ENCODE measurements around the gene ZBTB20. TPM values are rescaled to one million over a fixed set of nuclear protein-coding genes. Genes with fewer than 3 reads are reported as not detected.

The ZBTB20 gene
- total RNA-seq, 1 experiment from 2014 or later = 10.7 TPM

- Mint-ChIP-seq H3K4me1 (ENCODE audit: insufficient read depth, unreplicated experiment) (peaks cover 1% of the 10 kb centered on the region), H3K27ac (ENCODE audit: low read depth, unreplicated experiment) (no peak overlapping the region), H3K27me3 (ENCODE audit: insufficient read depth, unreplicated experiment) (no peaks in the 10 kb centered on the region), H3K36me3 (ENCODE audit: insufficient read depth, unreplicated experiment) (no peaks in the 10 kb centered on the region), H3K4me3 (ENCODE audit: unreplicated experiment) (no peak overlapping the region), H3K9me3 (ENCODE audit: unreplicated experiment) (no peaks in the 10 kb centered on the region)
- no TSS peak for BruUV-seq (replicated peaks)
- intact Hi-C loops (cut with micrococcal nuclease) = loop anchor here (1.0 to 5.0 kb wide), 7 partner anchors 52 to 722 kb away; no protein-coding TSS in a partner anchor
- peak; percentile 44 for TF ChIP-seq CTCF (IDR thresholded peaks at IDR 0.05; ENCODE audit: unreplicated experiment)
- DNase-seq (ENCODE audit: unreplicated experiment) = peak; percentile 50
- POLR2A ChIA-PET = interaction anchor here (1.0 to 2.2 kb wide), 4 partner anchors 8 to 601 kb away, joined by 3 to 11 read pairs (median 5); partner anchors contain the start of gene ZBTB20
- CTCF ChIA-PET = interaction anchor here (0.6 to 5.3 kb wide), 45 partner anchors 9 to 726 kb away, joined by 3 to 70 read pairs (median 3); no protein-coding TSS in a partner anchor
These were observed 54.8 kb downstream of the ZBTB20 start for GRCh38 chr3:115092220-115092791.

- intact Hi-C loops (cut with micrococcal nuclease) = loop anchor here (5.0 kb wide), 2 partner anchors 563 to 708 kb away; no protein-coding TSS in a partner anchor
- no peaks in the 10 kb centered on the region for H3K4me1 Mint-ChIP-seq (ENCODE audit: insufficient read depth, unreplicated experiment)
- ChIA-PET CTCF (interaction anchor here (0.5 to 5.3 kb wide), 6 partner anchors 10 to 1225 kb away, joined by 3 to 70 read pairs (median 4); no protein-coding TSS in a partner anchor), POLR2A (interaction anchor here (1.3 to 1.9 kb wide), 2 partner anchors 10 to 12 kb away, joined by 5 to 6 read pairs; no protein-coding TSS in a partner anchor)
- H3K9me3 Mint-ChIP-seq (ENCODE audit: unreplicated experiment) = no peaks in the 10 kb centered on the region
- H3K27ac Mint-ChIP-seq (ENCODE audit: low read depth, unreplicated experiment) = no peak overlapping the region
- H3K36me3 Mint-ChIP-seq (ENCODE audit: insufficient read depth, unreplicated experiment) = no peaks in the 10 kb centered on the region
- H3K27me3 Mint-ChIP-seq (ENCODE audit: insufficient read depth, unreplicated experiment) = no peaks in the 10 kb centered on the region
- no peak for TF ChIP-seq CTCF (IDR thresholded peaks at IDR 0.05; ENCODE audit: unreplicated experiment)
- no peak for DNase-seq (ENCODE audit: unreplicated experiment)
- BruUV-seq (replicated peaks) = no TSS peak
- no peak overlapping the region for H3K4me3 Mint-ChIP-seq (ENCODE audit: unreplicated experiment)
These were observed 56.4 kb downstream of the ZBTB20 start for GRCh38 chr3:115090712-115091111.

- Mint-ChIP-seq H3K4me3 (ENCODE audit: unreplicated experiment) (no peak overlapping the region), H3K36me3 (ENCODE audit: insufficient read depth, unreplicated experiment) (no peaks in the 10 kb centered on the region), H3K9me3 (ENCODE audit: unreplicated experiment) (no peaks in the 10 kb centered on the region), H3K27ac (ENCODE audit: low read depth, unreplicated experiment) (no peak overlapping the region), H3K27me3 (ENCODE audit: insufficient read depth, unreplicated experiment) (no peaks in the 10 kb centered on the region), H3K4me1 (ENCODE audit: insufficient read depth, unreplicated experiment) (no peaks in the 10 kb centered on the region)
- ChIA-PET CTCF (interaction anchor here (5.3 kb wide), 1 partner anchor 77 kb away, joined by 70 read pairs; no protein-coding TSS in a partner anchor), POLR2A (no interaction called here)
- no TSS peak for BruUV-seq (replicated peaks)
- no peak for TF ChIP-seq CTCF (IDR thresholded peaks at IDR 0.05; ENCODE audit: unreplicated experiment)
- DNase-seq (ENCODE audit: unreplicated experiment) = no peak
- intact Hi-C loops (cut with micrococcal nuclease) = no loop called here
These were observed 57.6 kb downstream of the ZBTB20 start for GRCh38 chr3:115089481-115089880.

GRCh38 chr3:115087512-115087911 is 59.6 kb downstream of the ZBTB20 start:
- no peaks in the 10 kb centered on the region for H3K4me1 Mint-ChIP-seq (ENCODE audit: insufficient read depth, unreplicated experiment)
- ChIA-PET CTCF (no interaction called here), POLR2A (interaction anchor here (0.7 kb wide), 1 partner anchor 10 kb away, joined by 3 read pairs; no protein-coding TSS in a partner anchor)
- BruUV-seq (replicated peaks) = no TSS peak
- no peaks in the 10 kb centered on the region for H3K9me3 Mint-ChIP-seq (ENCODE audit: unreplicated experiment)
- DNase-seq (ENCODE audit: unreplicated experiment) = no peak
- no peaks in the 10 kb centered on the region for H3K27me3 Mint-ChIP-seq (ENCODE audit: insufficient read depth, unreplicated experiment)
- TF ChIP-seq CTCF (IDR thresholded peaks at IDR 0.05; ENCODE audit: unreplicated experiment) = no peak
- H3K4me3 Mint-ChIP-seq (ENCODE audit: unreplicated experiment) = no peak overlapping the region
- intact Hi-C loops (cut with micrococcal nuclease) = no loop called here
- no peak overlapping the region for H3K27ac Mint-ChIP-seq (ENCODE audit: low read depth, unreplicated experiment)
- no peaks in the 10 kb centered on the region for H3K36me3 Mint-ChIP-seq (ENCODE audit: insufficient read depth, unreplicated experiment)

Data from MCF 10A (cell line).